Panc1 (cell line): ENCODE data around the gene FIG4. TPM values are rescaled to one million over a fixed set of nuclear protein-coding genes. Genes with fewer than 3 reads are reported as not detected.

Experiments
- ATAC-seq: fragments of 200-7000 bp; cut with Tn5 transposase; 2 replicates; pipeline ENCODE4 v1.9.1; 2020; ENCODE audit warnings: mild to moderate bottlenecking, moderate library complexity
- BruUV-seq: library from RNA; stranded (reverse); fragments of 400-500 nt; replicated peaks from 2 replicates; lab custom pipeline; 2021; lab: Mats Ljungman, UMichigan
- CTCF ChIA-PET: fragments of 300-600 bp; sonication (Branson Sonifier 250); formaldehyde crosslinking; loops from one replicate; lab custom pipeline; 2022; ENCODE audit warnings: antibody characterized with exemption; lab: Charles Lee
- POLR2A ChIA-PET: fragments of 300-600 bp; sonication (Branson Sonifier 250); formaldehyde crosslinking; loops from one replicate; lab custom pipeline; 2022; ENCODE audit warnings: antibody characterized with exemption; lab: Charles Lee
- DNase-seq: peaks from one replicate; pipeline ENCODE4 v3.0.0-alpha.2; 2010; ENCODE audit warnings: low read depth, low spot score
- H3K27ac ChIP-seq: 2 replicates; pipeline ENCODE4 v1.5.1; 2011; ENCODE audit warnings: mild to moderate bottlenecking, low read length, inconsistent platforms
- H3K27me3 ChIP-seq: fragments of 200-500 bp; sonication (Bioruptor generic); 2 replicates; pipeline ENCODE4 v1.6.0; 2014; ENCODE audit warnings: low read length, inconsistent platforms; ENCODE audit not compliant: control insufficient read depth, insufficient read depth
- H3K36me3 ChIP-seq: fragments of 200-500 bp; sonication (Bioruptor generic); 2 replicates; pipeline ENCODE4 v1.5.1; 2014; ENCODE audit warnings: inconsistent platforms, mild to moderate bottlenecking, low read length, moderate library complexity; ENCODE audit not compliant: control insufficient read depth, insufficient read depth
- H3K4me1 ChIP-seq: 2 replicates; pipeline ENCODE4 v1.5.1; 2011; ENCODE audit warnings: inconsistent platforms, mild to moderate bottlenecking, low read length, moderate library complexity; ENCODE audit not compliant: control insufficient read depth, insufficient read depth
- H3K4me3 ChIP-seq, 2 experiments: 2 replicates each; pipeline ENCODE4 v1.5.1; 2011 to 2012; ENCODE audit warnings: low read depth in 2 of 2, low read length in 2 of 2, mild to moderate bottlenecking in 2 of 2, inconsistent platforms in 1 of 2, moderate library complexity in 1 of 2
- H3K9me3 ChIP-seq: fragments of 200-500 bp; sonication (Bioruptor generic); 2 replicates; pipeline ENCODE4 v1.5.1; 2014; ENCODE audit warnings: low read depth, mild to moderate bottlenecking, inconsistent platforms, low read length, moderate library complexity; ENCODE audit not compliant: control insufficient read depth, insufficient read depth
- POLR2AphosphoS5 ChIP-seq: IDR thresholded peaks from 2 replicates; pipeline ENCODE4 v1.6.1; 2012; ENCODE audit warnings: mild to moderate bottlenecking, low read depth, low read length, moderate library complexity
- SIN3A ChIP-seq: IDR thresholded peaks from 2 replicates; pipeline ENCODE4 v1.6.1; 2012; ENCODE audit warnings: low read depth, mild to moderate bottlenecking, low read length, moderate library complexity, borderline replicate concordance; ENCODE audit not compliant: insufficient read depth
- TCF7L2 ChIP-seq: IDR thresholded peaks from 2 replicates; pipeline ENCODE4 v1.6.1; 2011; ENCODE audit warnings: mild to moderate bottlenecking, low read depth, low read length, inconsistent platforms
- in situ Hi-C: cut with HindIII; loops from 2 replicates; pipeline ENCODE4 v1.10.0; 2016; ENCODE audit warnings: low sequenced_read_pairs, low pct_unique_long_range_greater_than_20kb
- intact Hi-C: fragments of 100-400 bp; cut with micrococcal nuclease; formaldehyde crosslinking; loops from one replicate; pipeline ENCODE4 v1.10.0; 2022; ENCODE audit not compliant: unreplicated experiment
- total RNA-seq: library from RNA; stranded (reverse); gene quantifications from one replicate; pipeline ENCODE4 v1.2.1, GENCODE V29; 2021; ENCODE audit not compliant: unreplicated experiment
- TF ChIP-seq, protein P1 (sequence below): fragments of 450-650 bp; IDR thresholded peaks from 2 replicates; pipeline ENCODE4 v1.5.1; 2017; ENCODE audit warnings: mild to moderate bottlenecking
- TF ChIP-seq, protein P2 (sequence below), 2 experiments: IDR thresholded peaks; 2 replicates each; pipeline ENCODE4 v1.6.1; 2011 to 2012; ENCODE audit warnings: low read depth in 2 of 2, control low read depth in 1 of 2, low read length in 1 of 2, mild to moderate bottlenecking in 1 of 2, moderate library complexity in 1 of 2; ENCODE audit not compliant: insufficient read depth in 1 of 2

The FIG4 gene
- total RNA-seq, 1 experiment from 2014 or later, result 19.0 TPM

DNA sequence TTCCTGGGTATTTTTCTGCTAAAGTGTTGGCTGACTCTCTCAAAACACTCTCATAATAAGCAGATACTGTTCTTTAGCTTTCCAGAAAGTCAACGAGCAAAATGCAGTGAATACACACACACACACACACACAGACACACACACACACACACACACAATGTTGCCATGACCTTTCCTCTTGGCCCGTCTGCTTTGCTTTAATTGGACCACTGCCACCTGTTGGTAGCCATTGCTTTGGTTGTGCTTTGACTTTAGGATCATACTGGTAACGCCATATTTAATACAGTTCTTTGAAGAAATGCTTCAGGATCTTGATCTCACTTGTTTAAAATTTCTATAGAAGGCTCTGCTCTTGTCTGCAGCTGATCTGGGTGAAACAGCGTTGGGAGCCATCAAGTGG, 4.4 kb downstream of the FIG4 start:
- H3K4me3 ChIP-seq, result no peak overlapping the region
- no peaks in the 10 kb centered on the region for H3K27me3 ChIP-seq
- no peaks in the 10 kb centered on the region; the same call in 1 of the 2 replicates for H3K36me3 ChIP-seq
- H3K4me1 ChIP-seq, result peaks cover 7% of the 10 kb centered on the region; the same call in 1 of the 2 replicates
- DNase-seq, result no peak
- no TSS peak for BruUV-seq
- ATAC-seq, result no peak
- H3K9me3 ChIP-seq, result no peaks in the 10 kb centered on the region
- ChIA-PET POLR2A (interaction anchor here (0.6 kb wide), 1 partner anchor 248 kb away, joined by 3 read pairs; no protein-coding TSS in a partner anchor), CTCF (interaction anchor here (0.6 to 0.7 kb wide), 3 partner anchors 39 to 164 kb away, joined by 3 to 5 read pairs (median 4); no protein-coding TSS in a partner anchor)
- no peak overlapping the region for H3K27ac ChIP-seq
- intact Hi-C loops (no loop called here), in situ Hi-C loops (no loop called here)
- TF ChIP-seq, protein P1, sequence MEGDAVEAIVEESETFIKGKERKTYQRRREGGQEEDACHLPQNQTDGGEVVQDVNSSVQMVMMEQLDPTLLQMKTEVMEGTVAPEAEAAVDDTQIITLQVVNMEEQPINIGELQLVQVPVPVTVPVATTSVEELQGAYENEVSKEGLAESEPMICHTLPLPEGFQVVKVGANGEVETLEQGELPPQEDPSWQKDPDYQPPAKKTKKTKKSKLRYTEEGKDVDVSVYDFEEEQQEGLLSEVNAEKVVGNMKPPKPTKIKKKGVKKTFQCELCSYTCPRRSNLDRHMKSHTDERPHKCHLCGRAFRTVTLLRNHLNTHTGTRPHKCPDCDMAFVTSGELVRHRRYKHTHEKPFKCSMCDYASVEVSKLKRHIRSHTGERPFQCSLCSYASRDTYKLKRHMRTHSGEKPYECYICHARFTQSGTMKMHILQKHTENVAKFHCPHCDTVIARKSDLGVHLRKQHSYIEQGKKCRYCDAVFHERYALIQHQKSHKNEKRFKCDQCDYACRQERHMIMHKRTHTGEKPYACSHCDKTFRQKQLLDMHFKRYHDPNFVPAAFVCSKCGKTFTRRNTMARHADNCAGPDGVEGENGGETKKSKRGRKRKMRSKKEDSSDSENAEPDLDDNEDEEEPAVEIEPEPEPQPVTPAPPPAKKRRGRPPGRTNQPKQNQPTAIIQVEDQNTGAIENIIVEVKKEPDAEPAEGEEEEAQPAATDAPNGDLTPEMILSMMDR, result peak; percentile 60
- TF ChIP-seq POLR2AphosphoS5, result no peak

DNA sequence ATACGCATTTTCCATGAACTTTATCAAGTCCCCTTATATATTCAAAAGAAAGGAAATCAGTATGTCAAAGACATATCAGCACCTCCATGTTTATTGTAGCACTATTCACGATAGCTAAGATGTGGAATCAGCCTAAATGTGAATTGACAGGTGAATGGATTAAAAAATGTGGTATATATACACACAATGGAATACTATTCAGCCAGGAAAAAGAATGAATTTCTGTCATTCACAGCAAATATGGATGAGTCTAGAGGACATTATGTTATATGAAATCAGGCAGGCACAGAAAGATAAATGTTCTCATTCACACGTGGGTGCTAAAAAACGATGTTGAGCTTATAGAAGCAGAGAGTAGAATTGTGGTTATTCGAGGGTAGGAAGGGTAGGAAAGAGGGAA, 5.3 kb downstream of the FIG4 start:
- Histone ChIP-seq H3K36me3 (no peaks in the 10 kb centered on the region; the same call in 1 of the 2 replicates), H3K27me3 (no peaks in the 10 kb centered on the region), H3K4me3 (no peak overlapping the region), H3K9me3 (no peaks in the 10 kb centered on the region), H3K27ac (no peak overlapping the region), H3K4me1 (peaks cover 7% of the 10 kb centered on the region; the same call in 1 of the 2 replicates)
- ChIA-PET CTCF (interaction anchor here (0.6 kb wide), 2 partner anchors 347 to 418 kb away, joined by 3 to 5 read pairs; no protein-coding TSS in a partner anchor), POLR2A (no interaction called here)
- in situ Hi-C loops, result no loop called here
- ATAC-seq (no peak), DNase-seq (no peak)
- BruUV-seq, result no TSS peak
- TF ChIP-seq POLR2AphosphoS5, result no peak
- TF ChIP-seq, protein P1, result no peak
- no peak for TF ChIP-seq TCF7L2
- TF ChIP-seq, protein P2, sequence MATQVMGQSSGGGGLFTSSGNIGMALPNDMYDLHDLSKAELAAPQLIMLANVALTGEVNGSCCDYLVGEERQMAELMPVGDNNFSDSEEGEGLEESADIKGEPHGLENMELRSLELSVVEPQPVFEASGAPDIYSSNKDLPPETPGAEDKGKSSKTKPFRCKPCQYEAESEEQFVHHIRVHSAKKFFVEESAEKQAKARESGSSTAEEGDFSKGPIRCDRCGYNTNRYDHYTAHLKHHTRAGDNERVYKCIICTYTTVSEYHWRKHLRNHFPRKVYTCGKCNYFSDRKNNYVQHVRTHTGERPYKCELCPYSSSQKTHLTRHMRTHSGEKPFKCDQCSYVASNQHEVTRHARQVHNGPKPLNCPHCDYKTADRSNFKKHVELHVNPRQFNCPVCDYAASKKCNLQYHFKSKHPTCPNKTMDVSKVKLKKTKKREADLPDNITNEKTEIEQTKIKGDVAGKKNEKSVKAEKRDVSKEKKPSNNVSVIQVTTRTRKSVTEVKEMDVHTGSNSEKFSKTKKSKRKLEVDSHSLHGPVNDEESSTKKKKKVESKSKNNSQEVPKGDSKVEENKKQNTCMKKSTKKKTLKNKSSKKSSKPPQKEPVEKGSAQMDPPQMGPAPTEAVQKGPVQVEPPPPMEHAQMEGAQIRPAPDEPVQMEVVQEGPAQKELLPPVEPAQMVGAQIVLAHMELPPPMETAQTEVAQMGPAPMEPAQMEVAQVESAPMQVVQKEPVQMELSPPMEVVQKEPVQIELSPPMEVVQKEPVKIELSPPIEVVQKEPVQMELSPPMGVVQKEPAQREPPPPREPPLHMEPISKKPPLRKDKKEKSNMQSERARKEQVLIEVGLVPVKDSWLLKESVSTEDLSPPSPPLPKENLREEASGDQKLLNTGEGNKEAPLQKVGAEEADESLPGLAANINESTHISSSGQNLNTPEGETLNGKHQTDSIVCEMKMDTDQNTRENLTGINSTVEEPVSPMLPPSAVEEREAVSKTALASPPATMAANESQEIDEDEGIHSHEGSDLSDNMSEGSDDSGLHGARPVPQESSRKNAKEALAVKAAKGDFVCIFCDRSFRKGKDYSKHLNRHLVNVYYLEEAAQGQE (IDR thresholded peaks at IDR 0.05; ENCODE audit: insufficient read depth in 1 of 2, low read depth in 2 of 2, low read length in 1 of 2), result no peak
- TF ChIP-seq SIN3A, result no peak
- intact Hi-C loops, result no loop called here
